BJ (cell line): ENCODE results near the gene COPA. TPM values are rescaled to one million over a fixed set of nuclear protein-coding genes. Genes with fewer than 3 reads are reported as not detected.

Experiments
- CTCF ChIA-PET: fragments of 350-600 bp; formaldehyde crosslinking; extraction: SDS; loops from one replicate; lab custom pipeline; 2021; ENCODE audit warnings: antibody characterized with exemption, inconsistent platforms; lab: Yijun Ruan, JAX
- POLR2A ChIA-PET: fragments of 300-600 bp; sonication (Branson Sonifier 250); formaldehyde crosslinking; extraction: SDS; loops from one replicate; lab custom pipeline; 2021; ENCODE audit warnings: antibody characterized with exemption; lab: Charles Lee
- DNase-seq: peaks from one replicate; pipeline ENCODE4 v3.0.0-alpha.2; 2011; ENCODE audit warnings: low read depth
- H3K27me3 ChIP-seq: 2 replicates; pipeline ENCODE4 v1.6.0; 2011; ENCODE audit warnings: low read length; ENCODE audit not compliant: control insufficient read depth, insufficient read depth
- H3K36me3 ChIP-seq: 2 replicates; pipeline ENCODE4 v1.5.1; 2011; ENCODE audit warnings: low read length; ENCODE audit not compliant: control insufficient read depth, insufficient read depth
- H3K4me3 ChIP-seq: 2 replicates; pipeline ENCODE4 v1.5.1; 2011; ENCODE audit warnings: low read depth, mild to moderate bottlenecking, control low read depth, low read length
- polyA plus RNA-seq: library from polyadenylated mRNA; depleted of rRNA; stranded (reverse); fragments of >200 nt; gene quantifications from 2 replicates; pipeline ENCODE4 v1.2.3, GENCODE V29; 2011
- TF ChIP-seq, protein P1 (sequence below): IDR thresholded peaks from 2 replicates; pipeline ENCODE4 v1.5.1; 2011; ENCODE audit warnings: low read depth, mild to moderate bottlenecking, control low read depth, inconsistent platforms, low read length, moderate library complexity; ENCODE audit not compliant: insufficient read depth

Gene COPA
- polyA plus RNA-seq, 1 experiment = 267 TPM

DNA sequence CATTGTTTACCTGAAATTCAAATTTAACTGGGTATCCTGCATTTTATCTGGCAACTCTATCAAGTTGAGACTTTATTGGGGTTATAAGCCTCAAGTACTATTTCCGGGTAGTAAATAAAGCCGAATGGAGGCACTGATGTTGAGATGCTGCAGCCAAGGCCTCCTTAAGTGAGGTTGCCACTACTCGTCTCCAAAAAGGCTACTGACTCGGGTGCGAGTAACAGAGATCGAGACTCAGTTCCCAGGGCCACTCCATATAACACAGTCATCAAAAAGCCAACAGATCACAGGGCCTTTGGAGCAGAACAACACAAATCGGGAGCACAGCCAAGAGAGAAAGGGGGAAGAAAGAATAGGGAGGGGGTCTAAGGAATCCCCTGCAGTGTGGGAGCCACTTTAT, 524 bp downstream of the COPA start:
- DNase-seq = no peak
- no peaks in the 10 kb centered on the region for H3K27me3 ChIP-seq
- CTCF ChIA-PET = no interaction called here
- TF ChIP-seq, protein P1, sequence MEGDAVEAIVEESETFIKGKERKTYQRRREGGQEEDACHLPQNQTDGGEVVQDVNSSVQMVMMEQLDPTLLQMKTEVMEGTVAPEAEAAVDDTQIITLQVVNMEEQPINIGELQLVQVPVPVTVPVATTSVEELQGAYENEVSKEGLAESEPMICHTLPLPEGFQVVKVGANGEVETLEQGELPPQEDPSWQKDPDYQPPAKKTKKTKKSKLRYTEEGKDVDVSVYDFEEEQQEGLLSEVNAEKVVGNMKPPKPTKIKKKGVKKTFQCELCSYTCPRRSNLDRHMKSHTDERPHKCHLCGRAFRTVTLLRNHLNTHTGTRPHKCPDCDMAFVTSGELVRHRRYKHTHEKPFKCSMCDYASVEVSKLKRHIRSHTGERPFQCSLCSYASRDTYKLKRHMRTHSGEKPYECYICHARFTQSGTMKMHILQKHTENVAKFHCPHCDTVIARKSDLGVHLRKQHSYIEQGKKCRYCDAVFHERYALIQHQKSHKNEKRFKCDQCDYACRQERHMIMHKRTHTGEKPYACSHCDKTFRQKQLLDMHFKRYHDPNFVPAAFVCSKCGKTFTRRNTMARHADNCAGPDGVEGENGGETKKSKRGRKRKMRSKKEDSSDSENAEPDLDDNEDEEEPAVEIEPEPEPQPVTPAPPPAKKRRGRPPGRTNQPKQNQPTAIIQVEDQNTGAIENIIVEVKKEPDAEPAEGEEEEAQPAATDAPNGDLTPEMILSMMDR = no peak
- POLR2A ChIA-PET = no interaction called here
- H3K4me3 ChIP-seq = peak overlapping the region; percentile 89
- H3K36me3 ChIP-seq = peaks cover 3% of the 10 kb centered on the region; the same call in 1 of the 2 replicates

DNA sequence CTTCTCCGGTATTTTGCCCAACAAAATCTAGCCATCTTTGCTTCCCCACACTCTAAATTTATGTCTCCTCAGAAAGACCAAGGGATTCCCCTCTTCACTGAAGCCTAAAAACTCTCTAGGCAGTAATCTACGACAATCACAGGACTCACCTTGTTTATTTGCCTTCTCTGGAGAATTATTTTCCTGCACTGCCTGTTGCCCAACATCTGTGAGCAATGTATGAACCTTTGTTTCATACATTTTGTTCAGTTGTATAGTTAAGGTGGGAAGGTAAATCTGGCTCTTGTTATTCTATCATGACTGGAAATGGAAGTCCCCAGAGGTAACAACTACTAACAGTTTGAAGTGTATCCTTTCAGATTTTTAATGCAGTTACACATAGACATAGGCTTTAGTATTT, 2.2 kb downstream of the COPA start:
- Histone ChIP-seq H3K4me3 (no peak overlapping the region; the same call in 1 of the 2 replicates), H3K36me3 (peaks cover 5% of the 10 kb centered on the region; the same call in 1 of the 2 replicates), H3K27me3 (no peaks in the 10 kb centered on the region)
- TF ChIP-seq, protein P1 = no peak
- POLR2A ChIA-PET = no interaction called here
- no peak for DNase-seq
- CTCF ChIA-PET = no interaction called here

DNA sequence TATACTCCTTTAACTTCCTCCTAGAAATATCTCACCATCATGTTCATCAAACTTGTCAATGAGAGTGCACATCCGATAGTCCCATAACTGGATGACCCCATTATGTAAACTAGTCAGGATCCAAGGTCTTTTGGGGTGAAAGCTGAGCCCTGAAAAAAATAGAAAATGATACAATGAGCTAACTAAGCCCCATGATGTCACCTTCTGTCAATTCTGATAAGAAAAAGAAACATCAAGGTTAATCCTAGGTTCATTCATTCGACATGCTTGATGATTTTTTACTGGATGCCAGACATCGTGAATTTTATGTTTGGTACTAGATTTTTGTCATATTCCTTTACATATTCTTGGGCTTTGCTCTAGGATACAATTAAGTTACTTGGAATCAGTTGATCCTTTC, 2.9 kb downstream of the COPA start:
- POLR2A ChIA-PET = no interaction called here
- H3K36me3 ChIP-seq = peaks cover 5% of the 10 kb centered on the region; the same call in 1 of the 2 replicates
- DNase-seq = no peak
- no peaks in the 10 kb centered on the region for H3K27me3 ChIP-seq
- TF ChIP-seq, protein P1 = no peak
- CTCF ChIA-PET = interaction anchor here (0.9 to 1.6 kb wide), 2 partner anchors 49 to 67 kb away, joined by 3 to 4 read pairs; no protein-coding TSS in a partner anchor
- no peak overlapping the region for H3K4me3 ChIP-seq

DNA sequence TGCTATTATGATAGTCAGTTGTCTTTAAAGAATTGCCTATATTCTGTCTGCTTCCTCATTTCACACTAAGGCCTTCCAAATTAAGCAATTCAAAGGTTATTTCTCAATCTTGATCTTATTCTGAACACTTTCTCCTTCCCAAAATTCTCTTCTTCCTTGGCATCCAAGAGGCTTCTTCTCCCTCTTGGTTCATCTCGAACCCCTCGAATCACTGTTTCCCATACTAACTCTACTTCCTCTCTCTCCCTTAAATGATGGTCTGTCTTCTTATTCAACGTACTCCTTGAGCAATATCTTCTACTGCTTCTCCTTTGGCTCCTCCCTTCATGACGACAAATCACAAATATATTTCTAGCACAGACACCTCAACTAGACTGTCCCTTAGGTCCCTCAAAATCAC, 4.5 kb downstream of the COPA start:
- TF ChIP-seq, protein P1 = no peak
- POLR2A ChIA-PET = no interaction called here
- H3K36me3 ChIP-seq = peaks cover 7% of the 10 kb centered on the region; the same call in 1 of the 2 replicates

GRCh38 chr1:160332516-160332915, 10.5 kb downstream of the COPA start:
- H3K27me3 ChIP-seq = no peaks in the 10 kb centered on the region
- POLR2A ChIA-PET = no interaction called here
- CTCF ChIA-PET = interaction anchor here (0.6 to 3.2 kb wide), 2 partner anchors 18 to 41 kb away, joined by 3 to 17 read pairs; no protein-coding TSS in a partner anchor
- DNase-seq = no peak
- no peak overlapping the region for H3K4me3 ChIP-seq
- peaks cover 26% of the 10 kb centered on the region for H3K36me3 ChIP-seq
- TF ChIP-seq, protein P1 = no peak

More for the DNA sequence above, 4.5 kb downstream of the COPA start:
- Histone ChIP-seq H3K27me3 (no peaks in the 10 kb centered on the region), H3K4me3 (no peak overlapping the region)
- DNase-seq = no peak
- CTCF ChIA-PET = interaction anchor here (1.6 kb wide), 1 partner anchor 47 kb away, joined by 4 read pairs; no protein-coding TSS in a partner anchor
